Fibroblast of lung (primary cell): ENCODE results near the gene SNAI3. TPM values are rescaled to one million over a fixed set of nuclear protein-coding genes. Genes with fewer than 3 reads are reported as not detected.
A peak's percentile ranks its signal among the peaks of the same experiment; 100 is the strongest.

Experiments
- DNase-seq, 2 donors: peaks; one replicate each; pipeline versions ENCODE4 v3.0.0 to v3.0.0-alpha.2; 2010; ENCODE audit warnings: low read depth in 2 of 2
- H2AFZ ChIP-seq: 2 replicates; pipeline ENCODE4 v1.5.1; 2012; ENCODE audit warnings: low read length, control low read depth, inconsistent platforms
- H3K27ac ChIP-seq: 2 replicates; pipeline ENCODE4 v1.5.1; 2011; ENCODE audit warnings: low read length, control low read depth; ENCODE audit not compliant: insufficient read depth
- H3K27me3 ChIP-seq: 2 replicates; pipeline ENCODE4 v1.5.1; 2011; ENCODE audit warnings: mild to moderate bottlenecking, low read length; ENCODE audit not compliant: control insufficient read depth, insufficient read depth
- H3K36me3 ChIP-seq: 2 replicates; pipeline ENCODE4 v1.5.1; 2011; ENCODE audit warnings: low read length; ENCODE audit not compliant: control insufficient read depth, insufficient read depth
- H3K4me1 ChIP-seq: 2 replicates; pipeline ENCODE4 v1.5.1; 2011; ENCODE audit warnings: low read length; ENCODE audit not compliant: control insufficient read depth, insufficient read depth; ENCODE audit errors: extremely low read depth
- H3K4me2 ChIP-seq: 2 replicates; pipeline ENCODE4 v1.5.1; 2011; ENCODE audit warnings: low read length, control low read depth; ENCODE audit not compliant: insufficient read depth; ENCODE audit errors: extremely low read depth
- H3K4me3 ChIP-seq, 4 experiments: fragments of 200-600 bp in 1 of 4; sonication (generic) in 1 of 4; replicated peaks in 1 of 4; 2 replicates each; pipeline ENCODE4 v1.5.1; 2011 to 2016; ENCODE audit warnings: low read length in 4 of 4, low read depth in 3 of 4, mild to moderate bottlenecking in 3 of 4, control low read depth in 2 of 4, inconsistent platforms in 1 of 4, mixed read lengths in 1 of 4; ENCODE audit not compliant: insufficient read depth in 1 of 4; ENCODE audit errors: control extremely low read depth in 1 of 4
- H3K79me2 ChIP-seq: 2 replicates; pipeline ENCODE4 v1.5.1; 2012; ENCODE audit warnings: mild to moderate bottlenecking, low read length, inconsistent platforms; ENCODE audit not compliant: control insufficient read depth, insufficient read depth
- H3K9ac ChIP-seq: 2 replicates; pipeline ENCODE4 v1.5.1; 2011; ENCODE audit warnings: mild to moderate bottlenecking, low read length, control low read depth; ENCODE audit not compliant: insufficient read depth
- H3K9me3 ChIP-seq: 2 replicates; pipeline ENCODE4 v1.5.1; 2012; ENCODE audit warnings: low read depth, low read length; ENCODE audit not compliant: control insufficient read depth, insufficient read depth
- H4K20me1 ChIP-seq: 2 replicates; pipeline ENCODE4 v1.5.1; 2011; ENCODE audit warnings: low read length; ENCODE audit not compliant: control insufficient read depth, insufficient read depth; ENCODE audit errors: extremely low read depth
- EZH2 ChIP-seq: IDR thresholded peaks from 2 replicates; pipeline ENCODE4 v1.5.1; 2012; ENCODE audit warnings: low read length, control low read depth, mild to moderate bottlenecking; ENCODE audit errors: missing control alignments
- polyA plus RNA-seq, 2 donors: library from polyadenylated mRNA; depleted of rRNA in 1 of 2; stranded (reverse) in 1 of 2; unstranded in 1 of 2; fragments of >200 nt; gene quantifications; 2 replicates each; pipeline ENCODE4 v1.2.1, GENCODE V29; 2011 to 2012; ENCODE audit warnings: missing spikeins in 1 of 2
- total RNA-seq: library from RNA; depleted of rRNA; stranded (reverse); fragments of >200 nt; gene quantifications from 2 replicates; pipeline ENCODE4 v1.2.1, GENCODE V29; 2014
- TF ChIP-seq, protein P1 (sequence below), 2 donors: IDR thresholded peaks in 1 of 2; conservative IDR thresholded peaks in 1 of 2; 1 replicate in 1 of 2; 2 replicates in 1 of 2; pipeline ENCODE4 v1.5.1; 2011 to 2012; ENCODE audit warnings: low read length in 2 of 2, control low read depth in 1 of 2, inconsistent platforms in 1 of 2, low read depth in 1 of 2, mild to moderate bottlenecking in 1 of 2

SNAI3 gene
- total and polyA plus RNA-seq, 2 donors (not counting 1 experiment from before 2014, with no cell fraction given), result 0.17 TPM; not detected in 1

DNA sequence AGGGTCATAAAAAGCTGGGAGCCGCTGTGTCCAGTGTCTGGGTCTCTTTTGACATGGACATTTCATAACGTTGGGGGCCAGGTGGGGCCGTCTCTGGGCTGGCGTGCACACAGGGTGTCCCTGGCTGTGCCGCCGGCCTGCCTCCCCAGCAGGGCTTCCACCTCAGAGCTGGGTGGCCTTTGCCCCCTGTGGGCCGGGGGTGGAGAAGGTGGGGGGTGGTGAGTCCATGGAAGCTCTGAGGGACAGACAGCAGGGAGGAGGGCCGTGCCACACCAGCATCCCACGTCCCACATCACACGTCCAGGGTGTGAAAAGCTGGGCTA is 908 bp upstream of the SNAI3 start:
- no peaks in the 10 kb centered on the region for H4K20me1 ChIP-seq
- peaks cover 10% of the 10 kb centered on the region for H3K4me1 ChIP-seq
- H2AFZ ChIP-seq, result no peak overlapping the region
- H3K79me2 ChIP-seq, result no peaks in the 10 kb centered on the region
- H3K27ac ChIP-seq, result no peak overlapping the region
- TF ChIP-seq, protein P1, sequence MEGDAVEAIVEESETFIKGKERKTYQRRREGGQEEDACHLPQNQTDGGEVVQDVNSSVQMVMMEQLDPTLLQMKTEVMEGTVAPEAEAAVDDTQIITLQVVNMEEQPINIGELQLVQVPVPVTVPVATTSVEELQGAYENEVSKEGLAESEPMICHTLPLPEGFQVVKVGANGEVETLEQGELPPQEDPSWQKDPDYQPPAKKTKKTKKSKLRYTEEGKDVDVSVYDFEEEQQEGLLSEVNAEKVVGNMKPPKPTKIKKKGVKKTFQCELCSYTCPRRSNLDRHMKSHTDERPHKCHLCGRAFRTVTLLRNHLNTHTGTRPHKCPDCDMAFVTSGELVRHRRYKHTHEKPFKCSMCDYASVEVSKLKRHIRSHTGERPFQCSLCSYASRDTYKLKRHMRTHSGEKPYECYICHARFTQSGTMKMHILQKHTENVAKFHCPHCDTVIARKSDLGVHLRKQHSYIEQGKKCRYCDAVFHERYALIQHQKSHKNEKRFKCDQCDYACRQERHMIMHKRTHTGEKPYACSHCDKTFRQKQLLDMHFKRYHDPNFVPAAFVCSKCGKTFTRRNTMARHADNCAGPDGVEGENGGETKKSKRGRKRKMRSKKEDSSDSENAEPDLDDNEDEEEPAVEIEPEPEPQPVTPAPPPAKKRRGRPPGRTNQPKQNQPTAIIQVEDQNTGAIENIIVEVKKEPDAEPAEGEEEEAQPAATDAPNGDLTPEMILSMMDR (conservative IDR thresholded peaks at IDR 0.05 in 1 of 2, IDR thresholded peaks at IDR 0.05 in 1 of 2; ENCODE audit: low read depth in 1 of 2, low read length in 2 of 2), result no peak
- TF ChIP-seq EZH2, result no peak
- no peak for DNase-seq
- H3K36me3 ChIP-seq, result no peaks in the 10 kb centered on the region
- peaks cover 9% of the 10 kb centered on the region for H3K27me3 ChIP-seq
- no peak overlapping the region for H3K4me2 ChIP-seq
- H3K9ac ChIP-seq, result no peak overlapping the region
- H3K4me3 ChIP-seq, result no peak overlapping the region
- H3K9me3 ChIP-seq, result no peaks in the 10 kb centered on the region

DNA sequence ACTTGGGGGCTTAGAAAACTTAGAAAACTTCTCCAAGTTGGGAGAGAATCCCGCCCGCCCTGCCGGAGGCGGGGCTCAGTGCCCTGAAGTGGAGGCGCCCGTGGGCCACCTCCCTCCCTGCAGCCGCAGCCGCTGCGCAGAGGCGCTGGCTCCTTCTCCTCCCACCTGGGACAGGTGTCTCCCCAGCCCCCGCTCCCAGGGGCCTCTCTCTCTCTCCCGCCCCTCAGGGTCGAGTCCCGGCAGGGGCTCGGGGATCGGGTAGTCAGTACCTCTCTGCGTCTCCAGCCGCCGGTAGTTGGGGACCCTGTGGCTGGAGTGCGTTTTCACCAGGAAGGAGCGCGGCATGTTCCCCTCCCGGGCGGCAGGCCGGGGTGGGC is 257 bp downstream of the SNAI3 start:
- no peaks in the 10 kb centered on the region for H4K20me1 ChIP-seq
- H3K9ac ChIP-seq, result no peak overlapping the region
- H3K4me3 ChIP-seq, result peak overlapping the region in 3 of 4 experiments; percentile 11 to 57 (median 42)
- no peak overlapping the region for H2AFZ ChIP-seq
- peaks cover 9% of the 10 kb centered on the region for H3K27me3 ChIP-seq
- no peaks in the 10 kb centered on the region for H3K36me3 ChIP-seq
- no peak overlapping the region for H3K27ac ChIP-seq
- peak overlapping the region; percentile 20 for H3K4me2 ChIP-seq
- DNase-seq, result no peak
- no peak for TF ChIP-seq EZH2
- TF ChIP-seq, protein P1 (conservative IDR thresholded peaks at IDR 0.05 in 1 of 2, IDR thresholded peaks at IDR 0.05 in 1 of 2; ENCODE audit: low read depth in 1 of 2, low read length in 2 of 2), result no peak
- H3K9me3 ChIP-seq, result no peaks in the 10 kb centered on the region
- H3K4me1 ChIP-seq, result peaks cover 10% of the 10 kb centered on the region
- H3K79me2 ChIP-seq, result no peaks in the 10 kb centered on the region

DNA sequence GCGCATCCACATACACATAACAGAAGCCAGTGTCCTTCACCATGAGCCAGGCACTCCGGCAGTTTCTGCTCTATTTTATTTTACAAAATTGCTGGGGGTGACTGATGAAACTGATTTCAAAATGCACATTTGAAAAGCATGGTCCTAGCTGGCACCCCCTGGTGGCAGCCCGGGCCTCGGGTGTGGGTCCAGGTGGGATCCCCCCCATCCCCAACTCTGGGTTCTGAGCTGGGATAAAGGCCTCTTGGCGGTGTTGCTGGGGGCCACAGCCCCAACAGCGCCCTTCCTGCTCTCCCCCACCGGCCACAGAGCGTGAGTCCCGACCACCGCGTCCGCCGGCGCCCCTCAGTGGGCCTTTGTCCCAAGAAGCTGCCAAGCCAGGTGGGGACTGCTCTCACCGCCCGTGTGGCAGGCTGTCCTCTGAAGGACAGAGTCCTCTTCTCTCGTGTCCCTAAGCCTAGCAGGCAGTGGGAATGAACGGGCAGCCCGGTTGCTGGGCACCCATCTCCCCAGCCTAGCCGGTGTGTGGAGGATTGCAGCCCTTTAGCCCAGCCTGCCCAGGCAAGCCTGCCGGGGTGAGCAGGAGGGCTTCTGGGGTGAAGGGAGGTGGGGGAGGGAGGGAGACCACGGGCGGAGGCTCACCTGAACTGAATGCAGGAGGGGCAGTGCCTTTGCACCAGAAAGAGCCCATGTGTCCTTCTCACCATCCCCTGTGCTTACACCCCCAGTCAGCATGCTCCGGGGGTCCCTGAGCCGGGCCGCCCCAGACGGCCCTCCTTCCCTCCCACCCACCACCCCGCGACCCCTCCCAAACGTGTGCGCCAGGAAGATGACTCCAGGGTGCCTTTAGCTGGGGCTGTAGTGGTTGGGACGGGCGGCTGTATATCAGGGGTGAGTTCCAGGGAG is 898 bp downstream of the SNAI3 start:
- Histone ChIP-seq H3K4me3 (peak overlapping the region in 3 of 4 experiments; percentile 11 to 57 (median 42)), H3K36me3 (no peaks in the 10 kb centered on the region), H3K4me1 (peaks cover 10% of the 10 kb centered on the region), H4K20me1 (no peaks in the 10 kb centered on the region), H3K9me3 (no peaks in the 10 kb centered on the region), H3K4me2 (peak overlapping the region; percentile 20), H3K27me3 (peaks cover 9% of the 10 kb centered on the region), H3K79me2 (no peaks in the 10 kb centered on the region), H3K27ac (no peak overlapping the region), H3K9ac (no peak overlapping the region), H2AFZ (no peak overlapping the region)
- DNase-seq, result peak; percentile 31 to 48
- TF ChIP-seq EZH2, result peak; percentile 36
- TF ChIP-seq, protein P1 (conservative IDR thresholded peaks at IDR 0.05 in 1 of 2, IDR thresholded peaks at IDR 0.05 in 1 of 2; ENCODE audit: low read depth in 1 of 2, low read length in 2 of 2), result peak; percentile 68 to 88
